GM12891 (cell line): ENCODE data around the gene CACNG5.

Experiments used
- PAX5 ChIP-seq: IDR thresholded peaks from 2 replicates; pipeline ENCODE4 v1.6.1; 2011; ENCODE audit warnings: low read length, moderate library complexity, mild to moderate bottlenecking; ENCODE audit not compliant: insufficient read depth, severe bottlenecking
- POLR2A ChIP-seq: IDR thresholded peaks from 2 replicates; pipeline ENCODE4 v1.6.1; 2011; ENCODE audit warnings: low read depth, low read length, control low read depth
- POLR2AphosphoS5 ChIP-seq: IDR thresholded peaks from 2 replicates; pipeline ENCODE4 v1.6.1; 2011; ENCODE audit warnings: low read depth, low read length, control low read depth
- POU2F2 ChIP-seq: IDR thresholded peaks from 2 replicates; pipeline ENCODE4 v1.6.1; 2011; ENCODE audit warnings: low read depth, mild to moderate bottlenecking, control low read depth, low read length, moderate library complexity
- SPI1 ChIP-seq: IDR thresholded peaks from 2 replicates; pipeline ENCODE4 v1.6.1; 2011; ENCODE audit warnings: low read depth, low read length, control low read depth
- TAF1 ChIP-seq: IDR thresholded peaks from 2 replicates; pipeline ENCODE4 v1.6.1; 2011; ENCODE audit warnings: low read depth, low read length, control low read depth

GRCh38 chr17:66920950-66921349 is 86.0 kb downstream of the CACNG5 start:
- no peak for TF ChIP-seq TAF1
- TF ChIP-seq POLR2AphosphoS5 = no peak
- no peak for TF ChIP-seq POLR2A
- TF ChIP-seq PAX5 = no peak
- no peak for TF ChIP-seq SPI1
- TF ChIP-seq POU2F2 = no peak
